Activated naive CD4-positive, alpha-beta T cell treated with anti-CD3 and anti-CD28 coated beads, Interleukin-2, amount 50 U/mL, for 16 hours (primary cell): ENCODE measurements around the gene RBM20.
A peak's percentile ranks its signal among the peaks of the same experiment; 100 is the strongest.

Source experiments
- DNase-seq: peaks from one replicate; pipeline ENCODE4 v3.0.0-alpha.2; 2020

The RBM20 gene

GRCh38 chr10:110837418-110838171, 193.5 kb downstream of the RBM20 start:
- DNase-seq = no peak

- DNase-seq = no peak
Observed at GRCh38 chr10:110840225-110840922, 196.2 kb downstream of the RBM20 start.

- no peak for DNase-seq
Observed at GRCh38 chr10:110840923-110841428, 196.8 kb downstream of the RBM20 start.

- peak; percentile 19 for DNase-seq
Observed at GRCh38 chr10:110841767-110842267, 197.7 kb downstream of the RBM20 start.

- DNase-seq = no peak
Observed at GRCh38 chr10:110842326-110842904, 198.3 kb downstream of the RBM20 start.

GRCh38 chr10:110843031-110843430, 198.9 kb downstream of the RBM20 start:
- DNase-seq = peak; percentile 36

GRCh38 chr10:110843796-110844616, 199.9 kb downstream of the RBM20 start:
- no peak for DNase-seq

GRCh38 chr10:110844617-110844881, 200.4 kb downstream of the RBM20 start:
- no peak for DNase-seq

- DNase-seq = no peak
Observed at GRCh38 chr10:110845192-110845755, 201.1 kb downstream of the RBM20 start.

- DNase-seq = no peak
Observed at GRCh38 chr10:110845756-110846620, 201.9 kb downstream of the RBM20 start.

- DNase-seq = no peak
Observed at GRCh38 chr10:110847374-110847773, 203.2 kb downstream of the RBM20 start.

GRCh38 chr10:110848106-110848505, 204.0 kb downstream of the RBM20 start:
- DNase-seq = no peak

GRCh38 chr10:110850099-110850498, 206.0 kb downstream of the RBM20 start:
- no peak for DNase-seq

GRCh38 chr10:110851020-110851612, 207.0 kb downstream of the RBM20 start:
- DNase-seq = no peak

- DNase-seq = no peak
Observed at GRCh38 chr10:110852255-110852896, 208.2 kb downstream of the RBM20 start.

GRCh38 chr10:110852947-110853346, 208.8 kb downstream of the RBM20 start:
- no peak for DNase-seq

- DNase-seq = no peak
Observed at GRCh38 chr10:110853921-110854605, 209.9 kb downstream of the RBM20 start.

GRCh38 chr10:110857265-110858171, 213.4 kb downstream of the RBM20 start:
- no peak for DNase-seq
